Breast epithelium (tissue), 3 donors: Measurements from ENCODE around the gene SLC39A13.

Experiments
- POLR2A ChIP-seq: fragments of 450-650 bp; IDR thresholded peaks from one replicate; pipeline ENCODE4 v1.6.1; 2016; ENCODE audit warnings: antibody characterized with exemption, mild to moderate bottlenecking, moderate library complexity
- POLR2AphosphoS5 ChIP-seq, 3 donors: sonication (generic); formaldehyde crosslinking; IDR thresholded peaks; one replicate each; pipeline ENCODE4 v1.6.1; 2017; ENCODE audit warnings: antibody characterized with exemption in 3 of 3
- TF ChIP-seq, protein P1 (sequence below), 3 donors: fragments of 450-650 bp; IDR thresholded peaks; one replicate each; pipeline ENCODE4 v1.5.1; 2016 to 2017; ENCODE audit warnings: antibody characterized with exemption in 3 of 3, mild to moderate bottlenecking in 3 of 3, moderate library complexity in 3 of 3

DNA sequence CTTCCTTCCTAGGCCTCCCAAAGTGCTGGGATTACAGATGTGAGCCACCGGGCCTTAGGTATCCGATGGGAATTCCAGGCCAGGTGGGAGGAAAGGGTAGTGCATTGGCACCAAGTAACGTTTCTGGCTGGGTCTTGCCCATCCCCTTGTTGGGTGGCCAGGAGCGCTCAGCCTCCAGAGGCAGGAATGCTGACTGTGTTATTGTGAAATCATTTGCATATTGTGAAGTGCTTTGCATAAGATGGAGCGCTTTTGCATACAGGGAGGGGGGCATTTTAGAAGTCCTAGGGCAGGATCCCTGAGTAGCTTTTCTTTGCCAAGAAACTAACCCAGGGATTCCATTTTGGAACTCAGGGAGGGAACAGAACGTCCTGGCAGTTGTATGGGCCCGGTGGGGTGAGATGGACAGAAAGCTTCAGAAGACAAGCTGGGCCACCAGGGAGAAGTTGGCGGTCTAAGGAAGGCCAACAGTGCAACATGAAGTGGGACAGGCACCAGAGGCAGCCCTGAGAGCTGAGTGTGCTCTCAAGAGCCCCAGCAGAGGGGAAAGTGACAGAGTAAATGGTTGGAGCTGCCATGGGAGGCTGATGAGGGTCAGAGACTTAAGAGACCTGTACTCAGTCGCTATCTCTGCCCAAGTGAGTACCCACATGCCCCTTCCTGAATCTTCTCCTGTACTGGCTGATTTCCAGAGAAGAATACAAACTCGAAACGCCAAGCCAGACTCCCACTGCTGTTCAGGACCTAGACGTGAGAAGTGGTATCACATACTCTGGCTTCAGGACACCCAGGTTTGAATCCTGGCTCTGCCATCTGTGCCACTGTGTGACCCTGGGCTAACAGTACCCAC, 1.3 kb upstream of the SLC39A13 start:
- TF ChIP-seq, protein P1, sequence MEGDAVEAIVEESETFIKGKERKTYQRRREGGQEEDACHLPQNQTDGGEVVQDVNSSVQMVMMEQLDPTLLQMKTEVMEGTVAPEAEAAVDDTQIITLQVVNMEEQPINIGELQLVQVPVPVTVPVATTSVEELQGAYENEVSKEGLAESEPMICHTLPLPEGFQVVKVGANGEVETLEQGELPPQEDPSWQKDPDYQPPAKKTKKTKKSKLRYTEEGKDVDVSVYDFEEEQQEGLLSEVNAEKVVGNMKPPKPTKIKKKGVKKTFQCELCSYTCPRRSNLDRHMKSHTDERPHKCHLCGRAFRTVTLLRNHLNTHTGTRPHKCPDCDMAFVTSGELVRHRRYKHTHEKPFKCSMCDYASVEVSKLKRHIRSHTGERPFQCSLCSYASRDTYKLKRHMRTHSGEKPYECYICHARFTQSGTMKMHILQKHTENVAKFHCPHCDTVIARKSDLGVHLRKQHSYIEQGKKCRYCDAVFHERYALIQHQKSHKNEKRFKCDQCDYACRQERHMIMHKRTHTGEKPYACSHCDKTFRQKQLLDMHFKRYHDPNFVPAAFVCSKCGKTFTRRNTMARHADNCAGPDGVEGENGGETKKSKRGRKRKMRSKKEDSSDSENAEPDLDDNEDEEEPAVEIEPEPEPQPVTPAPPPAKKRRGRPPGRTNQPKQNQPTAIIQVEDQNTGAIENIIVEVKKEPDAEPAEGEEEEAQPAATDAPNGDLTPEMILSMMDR (IDR thresholded peaks at IDR 0.05): peak in 1 of 3 donors; percentile 35
- TF ChIP-seq POLR2A: no peak
- no peak for TF ChIP-seq POLR2AphosphoS5 (IDR thresholded peaks at IDR 0.05)
